Sigmoid colon (tissue), 7 donors: ENCODE data around the gene S1PR4. TPM values are rescaled to one million over a fixed set of nuclear protein-coding genes. Genes with fewer than 3 reads are reported as not detected.

ENCODE experiments used
- DNase-seq: peaks from one replicate; pipeline ENCODE4 v3.0.0-alpha.2; 2019
- H3K27ac ChIP-seq, 4 donors: fragments of 200-600 bp; sonication (generic); one replicate each; pipeline ENCODE4 v1.5.1; 2016 to 2019; ENCODE audit warnings: mild to moderate bottlenecking in 1 of 4
- H3K27me3 ChIP-seq, 3 donors: fragments of 200-600 bp; sonication (generic); one replicate each; pipeline ENCODE4 v1.5.1; 2019; ENCODE audit warnings: mild to moderate bottlenecking in 1 of 3
- H3K36me3 ChIP-seq, 4 donors: fragments of 200-600 bp; sonication (generic); one replicate each; pipeline ENCODE4 v1.5.1; 2016 to 2019
- H3K4me1 ChIP-seq, 4 donors: fragments of 200-600 bp; sonication (generic); one replicate each; pipeline ENCODE4 v1.5.1; 2017 to 2019
- H3K4me3 ChIP-seq, 4 donors: fragments of 200-600 bp; sonication (generic); one replicate each; pipeline ENCODE4 v1.5.1; 2017 to 2019; ENCODE audit warnings: mild to moderate bottlenecking in 2 of 4, moderate library complexity in 1 of 4
- H3K9me3 ChIP-seq, 4 donors: fragments of 200-600 bp in 3 of 4; sonication (generic) in 3 of 4; one replicate each; pipeline versions ENCODE4 v1.5.1 to v1.6.1; 2013 to 2019
- CTCF ChIP-seq, 4 experiments: fragments of 450-650 bp in 3 of 4; fragments of 200-600 bp in 1 of 4; IDR thresholded peaks; one replicate each; pipeline ENCODE4 v1.5.1; 2016 to 2019; ENCODE audit warnings: antibody characterized with exemption in 4 of 4, mild to moderate bottlenecking in 3 of 4, moderate library complexity in 2 of 4
- EP300 ChIP-seq, 4 donors: sonication (generic); formaldehyde crosslinking; IDR thresholded peaks; one replicate each; pipeline ENCODE4 v1.6.1; 2017; ENCODE audit warnings: antibody characterized with exemption in 4 of 4
- POLR2A ChIP-seq, 2 donors: fragments of 450-650 bp; IDR thresholded peaks; one replicate each; pipeline ENCODE4 v1.6.1; 2016; ENCODE audit warnings: antibody characterized with exemption in 2 of 2, mild to moderate bottlenecking in 2 of 2, moderate library complexity in 2 of 2
- POLR2AphosphoS5 ChIP-seq, 4 donors: sonication (generic); formaldehyde crosslinking; IDR thresholded peaks; one replicate each; pipeline ENCODE4 v1.6.1; 2017; ENCODE audit warnings: antibody characterized with exemption in 4 of 4
- WGBS, 2 donors: extraction: QIAGEN DNeasy Blood & Tissue Kit; methylation state at CpG; one replicate each; pipeline ENCODE4 v1.1.7; 2013; 5-methylcytosine and 5-hydroxymethylcytosine counted together
- intact Hi-C: fragments of 100-400 bp; cut with DNase I; formaldehyde crosslinking; loops from one replicate; pipeline ENCODE4 v1.15.1; 2023
- polyA plus RNA-seq, 3 donors: library from polyadenylated mRNA; stranded (reverse); fragments of 200-250 nt; gene quantifications; one replicate each; pipeline ENCODE4 v1.2.3, GENCODE V29; 2013
- total RNA-seq, 4 donors: library from RNA; depleted of rRNA; stranded (reverse); fragments of >200 nt; gene quantifications; one replicate each; pipeline ENCODE4 v1.1.0, GENCODE V29; 2016
- donor health status: healthy with polysubstance abuse.
- donor health status: Bipolar disorder and iron deficiency.
- donor health status: healthy.

The S1PR4 gene
- total and polyA plus RNA-seq, 7 donors = 0.33 to 24.4 (median 0.60) TPM; not detected in 2

- Histone ChIP-seq H3K36me3 (no peaks in the 10 kb centered on the region), H3K27ac (no peak overlapping the region)
- 75 to 77% methylated on average over 15 of the region's 15 CpGs for WGBS, 2 donors
These were observed 40.3 kb upstream of the S1PR4 start for GRCh38 chr19:3138268-3138667.

GRCh38 chr19:3140667-3141038, 37.9 kb upstream of the S1PR4 start:
- peaks cover 0 to 4% (median 0%) of the 10 kb centered on the region in 4 donors for H3K9me3 ChIP-seq
- H3K4me3 ChIP-seq = no peak overlapping the region
- TF ChIP-seq EP300 (IDR thresholded peaks at IDR 0.05) (no peak), CTCF (IDR thresholded peaks at IDR 0.05) (no peak), POLR2A (IDR thresholded peaks at IDR 0.05) (no peak), POLR2AphosphoS5 (IDR thresholded peaks at IDR 0.05) (no peak)

More at GRCh38 chr19:3138268-3138667, 40.3 kb upstream of the S1PR4 start:
- H3K4me1 ChIP-seq = peaks cover 0 to 4% (median 0%) of the 10 kb centered on the region in 4 donors
- peaks cover 0 to 4% (median 0%) of the 10 kb centered on the region in 4 donors for H3K9me3 ChIP-seq
- no peaks in the 10 kb centered on the region for H3K27me3 ChIP-seq
- DNase-seq = no peak
- intact Hi-C loops = no loop called here
- TF ChIP-seq POLR2A (IDR thresholded peaks at IDR 0.05) (no peak), EP300 (IDR thresholded peaks at IDR 0.05) (no peak), CTCF (IDR thresholded peaks at IDR 0.05) (no peak), POLR2AphosphoS5 (IDR thresholded peaks at IDR 0.05) (no peak)
- H3K4me3 ChIP-seq = no peak overlapping the region

GRCh38 chr19:3142292-3142670, 36.3 kb upstream of the S1PR4 start:
- Histone ChIP-seq H3K4me3 (no peak overlapping the region), H3K4me1 (peaks cover 0 to under 1% (median 0%) of the 10 kb centered on the region in 4 donors), H3K9me3 (peaks cover 0 to 4% (median 0%) of the 10 kb centered on the region in 4 donors), H3K27ac (peak overlapping the region; percentile 53 to 68 (median 58)), H3K27me3 (peaks cover 0 to 13% (median 0%) of the 10 kb centered on the region in 3 donors), H3K36me3 (no peaks in the 10 kb centered on the region)
- TF ChIP-seq EP300 (IDR thresholded peaks at IDR 0.05) = no peak
- no peak for TF ChIP-seq CTCF (IDR thresholded peaks at IDR 0.05)
- TF ChIP-seq POLR2A (IDR thresholded peaks at IDR 0.05) = no peak
- no peak for TF ChIP-seq POLR2AphosphoS5 (IDR thresholded peaks at IDR 0.05)
- DNase-seq = no peak
- intact Hi-C loops = no loop called here
- 42 to 52% methylated on average over 6 of the region's 6 CpGs for WGBS, 2 donors

More at GRCh38 chr19:3140667-3141038, 37.9 kb upstream of the S1PR4 start:
- intact Hi-C loops = no loop called here
- DNase-seq = no peak
- H3K36me3 ChIP-seq = no peaks in the 10 kb centered on the region
- H3K27me3 ChIP-seq = peaks cover 0 to 1% (median 0%) of the 10 kb centered on the region in 3 donors
- peak overlapping the region in 1 of 4 donors; percentile 53 for H3K27ac ChIP-seq
- H3K4me1 ChIP-seq = peaks cover 0 to 4% (median 0%) of the 10 kb centered on the region in 4 donors

- 58 to 66% methylated on average over 11 of the region's 11 CpGs for WGBS, 2 donors
- peaks cover 0 to 13% (median 0%) of the 10 kb centered on the region in 3 donors for H3K27me3 ChIP-seq
- H3K4me1 ChIP-seq = no peaks in the 10 kb centered on the region
- TF ChIP-seq EP300 (IDR thresholded peaks at IDR 0.05) (no peak), CTCF (IDR thresholded peaks at IDR 0.05) (no peak), POLR2AphosphoS5 (IDR thresholded peaks at IDR 0.05) (no peak), POLR2A (IDR thresholded peaks at IDR 0.05) (no peak)
- no peak overlapping the region for H3K4me3 ChIP-seq
- intact Hi-C loops = no loop called here
- DNase-seq = no peak
- peak overlapping the region; percentile 53 to 68 (median 58) for H3K27ac ChIP-seq
- no peaks in the 10 kb centered on the region for H3K36me3 ChIP-seq
- peaks cover 0 to 4% (median 0%) of the 10 kb centered on the region in 4 donors for H3K9me3 ChIP-seq
These were observed 35.7 kb upstream of the S1PR4 start for GRCh38 chr19:3142781-3143337.
